HepG2 (cell line): Measurements from ENCODE around the gene SLC16A5. TPM values are rescaled to one million over a fixed set of nuclear protein-coding genes. Genes with fewer than 3 reads are reported as not detected.
A peak's percentile ranks its signal among the peaks of the same experiment; 100 is the strongest.

Experiments
- ARID2 ChIP-seq: sonication (generic); formaldehyde crosslinking; IDR thresholded peaks from 2 replicates; pipeline ENCODE4 v1.8.1; 2022; ENCODE audit warnings: mild to moderate bottlenecking, missing genetic modification reagents, borderline replicate concordance
- CHCHD3 ChIP-seq: sonication (generic); formaldehyde crosslinking; IDR thresholded peaks from 2 replicates; pipeline ENCODE4 v1.8.0; 2022; ENCODE audit warnings: mild to moderate bottlenecking, missing genetic modification reagents, moderate library complexity
- CSRNP2 ChIP-seq: sonication (generic); formaldehyde crosslinking; conservative IDR thresholded peaks from 2 replicates; pipeline ENCODE4 v1.8.0; 2022; ENCODE audit warnings: low read depth, missing genetic modification reagents
- ELF3 ChIP-seq: IDR thresholded peaks from 2 replicates; pipeline ENCODE4 v1.6.1; 2016; ENCODE audit warnings: missing genetic modification reagents, missing compliant biosample characterization
- HMG20B ChIP-seq: conservative IDR thresholded peaks from 2 replicates; pipeline ENCODE4 v1.6.1; 2016; ENCODE audit warnings: missing genetic modification reagents, missing compliant biosample characterization
- KAT8 ChIP-seq: IDR thresholded peaks from 2 replicates; pipeline ENCODE4 v1.6.1; 2016; ENCODE audit warnings: missing genetic modification reagents, missing compliant biosample characterization
- KDM5A ChIP-seq: fragments of 200-600 bp; sonication (generic); IDR thresholded peaks from 2 replicates; pipeline ENCODE4 v1.7.0; 2018; ENCODE audit warnings: antibody characterized with exemption, mild to moderate bottlenecking, low read length, borderline replicate concordance
- KLF12 ChIP-seq: sonication (generic); formaldehyde crosslinking; IDR thresholded peaks from 2 replicates; pipeline ENCODE4 v1.4.0; 2020; ENCODE audit warnings: missing genetic modification reagents, borderline replicate concordance
- MAFK ChIP-seq, 2 experiments: IDR thresholded peaks in 1 of 2; conservative IDR thresholded peaks in 1 of 2; 2 replicates each; pipeline ENCODE4 v1.6.1; 2011; ENCODE audit warnings: improper control_type of control experiment in 2 of 2, low read length in 2 of 2
- RBM22 ChIP-seq: fragments of 200-400 bp; formaldehyde crosslinking; optimal IDR thresholded peaks from 2 replicates; pipeline ENCODE3; 2017; ENCODE audit warnings: mild to moderate bottlenecking, low read length, moderate library complexity
- RBM39 ChIP-seq: fragments of 200-400 bp; formaldehyde crosslinking; IDR thresholded peaks from one replicate; pipeline ENCODE4 v1.6.1; 2018; ENCODE audit warnings: antibody characterized with exemption, mild to moderate bottlenecking, low read depth, low read length; ENCODE audit not compliant: poor library complexity, severe bottlenecking
- SETDB1 ChIP-seq: sonication (generic); formaldehyde crosslinking; IDR thresholded peaks from 2 replicates; pipeline ENCODE4 v1.5.1; 2020; ENCODE audit warnings: missing genetic modification reagents, mild to moderate bottlenecking, borderline replicate concordance
- TAF15 ChIP-seq: fragments of 200-400 bp; formaldehyde crosslinking; IDR thresholded peaks from one replicate; pipeline ENCODE4 v1.6.1; 2018; ENCODE audit warnings: mild to moderate bottlenecking, low read depth, low read length; ENCODE audit not compliant: poor library complexity, severe bottlenecking
- THAP8 ChIP-seq: sonication (generic); formaldehyde crosslinking; IDR thresholded peaks from 2 replicates; pipeline ENCODE4 v1.5.1; 2020; ENCODE audit warnings: missing genetic modification reagents, mild to moderate bottlenecking, borderline replicate concordance
- XBP1 ChIP-seq: sonication (generic); formaldehyde crosslinking; IDR thresholded peaks from 2 replicates; pipeline ENCODE4 v1.5.0; 2020; ENCODE audit warnings: missing genetic modification reagents
- ZNF343 ChIP-seq: sonication (generic); formaldehyde crosslinking; IDR thresholded peaks from 2 replicates; pipeline ENCODE4 v1.4.0; 2020; ENCODE audit warnings: mild to moderate bottlenecking, missing genetic modification reagents
- ZNF44 ChIP-seq: sonication (generic); formaldehyde crosslinking; IDR thresholded peaks from 2 replicates; pipeline ENCODE4 v1.5.1; 2020; ENCODE audit warnings: mild to moderate bottlenecking, missing genetic modification reagents
- ZNF607 ChIP-seq: sonication (generic); formaldehyde crosslinking; IDR thresholded peaks from 2 replicates; pipeline ENCODE4 v1.5.1; 2020; ENCODE audit warnings: missing genetic modification reagents, mild to moderate bottlenecking, borderline replicate concordance
- ZNF609 ChIP-seq: sonication (generic); formaldehyde crosslinking; IDR thresholded peaks from 2 replicates; pipeline ENCODE4 v1.4.0; 2020; ENCODE audit warnings: mild to moderate bottlenecking, missing genetic modification reagents, borderline replicate concordance
- ZNF703 ChIP-seq: sonication (generic); formaldehyde crosslinking; IDR thresholded peaks from 2 replicates; pipeline ENCODE4 v1.5.1; 2020; ENCODE audit warnings: missing genetic modification reagents, mild to moderate bottlenecking, moderate library complexity, borderline replicate concordance
- polyA plus RNA-seq, 8 experiments: library from polyadenylated mRNA; depleted of rRNA in 3 of 8; stranded (reverse) in 7 of 8; unstranded in 1 of 8; fragments of >200 nt; fragmentation: Illumina TruSeq in 4 of 8; extraction: Trizol in 4 of 8; gene quantifications; 2 replicates each; pipeline versions ENCODE4 v1.2.1 to v1.2.3, GENCODE V29; 2011 to 2016; ENCODE audit warnings: low read depth in 4 of 8, missing spikeins in 1 of 8, mixed read lengths in 1 of 8; ENCODE audit not compliant: insufficient read depth in 1 of 8
- total RNA-seq, 5 experiments: library from RNA; depleted of rRNA; stranded (reverse); fragments of >200 nt; fragmentation: Illumina TruSeq; extraction: Trizol; gene quantifications; 2 replicates each; pipeline ENCODE4 v1.2.3, GENCODE V29; 2016; ENCODE audit warnings: low read depth in 1 of 5

Gene SLC16A5
- total and polyA plus RNA-seq, 2 of the 13 experiments (the other 11 are each of a cell fraction or from before 2014, with no cell fraction given) = 0.69 to 5.6 TPM

- peak; percentile 73 for TF ChIP-seq ZNF607 (CRISPR knock-in tag)
- peak; percentile 95 for TF ChIP-seq ZNF343 (CRISPR knock-in tag)
- TF ChIP-seq ARID2 (CRISPR knock-in tag) = no peak
- TF ChIP-seq XBP1 = no peak
- TF ChIP-seq CSRNP2 (CRISPR knock-in tag) = no peak
- no peak for TF ChIP-seq ZNF44 (CRISPR knock-in tag)
- TF ChIP-seq KDM5A = no peak
- TF ChIP-seq RBM39 = peak; percentile 80
- peak; percentile 90 for TF ChIP-seq ZNF609 (CRISPR knock-in tag)
- no peak for TF ChIP-seq RBM22
- peak; percentile 90 for TF ChIP-seq HMG20B (CRISPR knock-in tag)
- no peak for TF ChIP-seq ZNF703
- TF ChIP-seq THAP8 = 0 out of 2 replicates have a peak, but pooled peaks have one; percentile 48
- TF ChIP-seq ELF3 (CRISPR knock-in tag) = no peak
- TF ChIP-seq TAF15 = no peak
- TF ChIP-seq KLF12 (CRISPR knock-in tag) = no peak; the same call in 1 of the 2 replicates
- peak; percentile 67; the same call in 1 of the 2 replicates for TF ChIP-seq KAT8 (CRISPR knock-in tag)
- TF ChIP-seq MAFK (conservative IDR thresholded peaks at IDR 0.05 in 1 of 2, IDR thresholded peaks at IDR 0.05 in 1 of 2; ENCODE audit: low read length in 2 of 2) = no peak
- no peak for TF ChIP-seq SETDB1 (CRISPR knock-in tag)
- TF ChIP-seq CHCHD3 (CRISPR knock-in tag) = no peak
Measured at GRCh38 chr17:75090871-75091854, 3.4 kb downstream of the SLC16A5 start (continued).
